ENCODE results near the gene LAPTM5.

DNA sequence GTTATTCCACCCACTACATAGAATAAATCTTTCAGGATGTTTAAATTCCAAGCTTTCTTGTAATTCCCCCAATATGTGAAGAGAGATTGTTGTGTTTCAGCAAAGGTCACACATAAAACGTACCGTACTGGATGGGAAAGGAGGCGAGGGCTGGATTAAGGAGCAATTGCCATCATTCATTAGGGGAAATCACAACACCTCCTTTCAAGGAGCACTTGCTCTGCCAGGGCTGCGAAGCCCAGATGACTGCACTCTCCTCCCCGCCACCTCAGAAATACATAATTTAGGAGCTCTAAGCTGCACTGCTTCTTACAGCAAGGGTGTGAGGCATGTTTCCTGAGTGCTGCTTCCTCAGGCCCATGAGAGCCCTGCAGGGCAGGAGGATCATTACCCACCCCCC lies 63.8 kb downstream of the LAPTM5 start:
- TF ChIP-seq CTCF (conservative IDR thresholded peaks at IDR 0.05; ENCODE audit: low read depth, low read length) (no peak), EZH2 (IDR thresholded peaks at IDR 0.05; ENCODE audit: borderline replicate concordance, low read depth, low read length, poor library complexity, severe bottlenecking) (no peak)

All from A673 (cell line).